ENCODE data around the gene EDN2. TPM values are rescaled to one million over a fixed set of nuclear protein-coding genes. Genes with fewer than 3 reads are reported as not detected.

The EDN2 gene
- total RNA-seq, 1 experiment from 2014 or later: 0.24 TPM

DNA sequence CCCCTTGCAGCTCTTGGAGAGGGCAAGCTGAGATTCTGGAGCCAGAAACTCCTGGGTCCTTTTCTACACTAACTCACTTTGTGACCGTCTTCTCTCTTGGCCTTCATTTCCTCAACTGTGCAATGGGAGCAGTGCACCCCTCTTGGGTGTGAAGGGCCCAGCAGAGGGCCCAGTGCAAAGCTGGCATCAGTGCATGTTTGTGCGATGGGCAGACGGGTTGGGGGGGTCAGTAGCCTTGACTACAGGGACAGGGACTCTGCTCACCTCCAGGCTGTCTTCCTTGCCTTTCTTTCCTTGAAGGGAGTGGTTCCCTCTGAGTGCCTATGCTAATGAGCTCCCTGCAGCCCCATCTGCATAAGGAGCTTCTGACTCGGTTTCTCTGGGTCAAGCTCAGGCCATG lies 51.0 kb downstream of the EDN2 start:
- Histone ChIP-seq H3K23ac (ENCODE audit: insufficient read length, low read depth, low read length) (no peak overlapping the region), H3K27me3 (ENCODE audit: insufficient read depth, low read length) (no peaks in the 10 kb centered on the region), H3K9me3 (ENCODE audit: control insufficient read depth, low read depth, low read length) (no peaks in the 10 kb centered on the region), H3K4me1 (ENCODE audit: insufficient read depth, low read length) (no peaks in the 10 kb centered on the region), H4K20me1 (ENCODE audit: control insufficient read depth, insufficient read depth, insufficient read length) (no peaks in the 10 kb centered on the region), H4K8ac (replicated peaks; ENCODE audit: insufficient read length, low read depth, low read length) (no peak overlapping the region), H2BK20ac (ENCODE audit: low read depth, low read length, poor library complexity, severe bottlenecking) (no peak overlapping the region), H2AK5ac (ENCODE audit: insufficient read length, low read length) (no peak overlapping the region), H3K14ac (ENCODE audit: insufficient read depth, low read length) (no peak overlapping the region), H3K79me2 (ENCODE audit: insufficient read depth, low read length) (no peaks in the 10 kb centered on the region), H2BK15ac (ENCODE audit: low read depth, low read length) (no peak overlapping the region), H3K79me1 (ENCODE audit: insufficient read depth, low read depth, low read length, poor library complexity, severe bottlenecking) (no peaks in the 10 kb centered on the region), H3K56ac (ENCODE audit: insufficient read length, low read depth, low read length) (no peak overlapping the region), H3K4me2 (ENCODE audit: insufficient read depth, insufficient read length, low read length) (no peak overlapping the region), H3K27ac (ENCODE audit: insufficient read length, low read depth, low read length) (no peak overlapping the region), H2AFZ (ENCODE audit: low read length) (no peak overlapping the region), H2BK120ac (ENCODE audit: low read depth, low read length, poor library complexity, severe bottlenecking) (no peak overlapping the region), H3K18ac (ENCODE audit: insufficient read length, low read depth, low read length) (no peak overlapping the region), H4K5ac (ENCODE audit: insufficient read length, low read depth, low read length) (no peak overlapping the region), H2BK12ac (ENCODE audit: insufficient read length, low read depth, low read length) (no peak overlapping the region), H3T11ph (ENCODE audit: low read length) (no peak overlapping the region), H4K91ac (ENCODE audit: insufficient read length, low read depth, low read length) (no peak overlapping the region), H3K9ac (ENCODE audit: extremely low read depth, insufficient read length, low read length) (no peak overlapping the region), H2BK5ac (ENCODE audit: insufficient read length, low read length) (no peak overlapping the region), H3K4ac (ENCODE audit: low read depth, low read length) (no peak overlapping the region), H3K23me2 (ENCODE audit: insufficient read length, low read depth, low read length, poor library complexity, severe bottlenecking) (no peaks in the 10 kb centered on the region)
- TF ChIP-seq, protein P1, sequence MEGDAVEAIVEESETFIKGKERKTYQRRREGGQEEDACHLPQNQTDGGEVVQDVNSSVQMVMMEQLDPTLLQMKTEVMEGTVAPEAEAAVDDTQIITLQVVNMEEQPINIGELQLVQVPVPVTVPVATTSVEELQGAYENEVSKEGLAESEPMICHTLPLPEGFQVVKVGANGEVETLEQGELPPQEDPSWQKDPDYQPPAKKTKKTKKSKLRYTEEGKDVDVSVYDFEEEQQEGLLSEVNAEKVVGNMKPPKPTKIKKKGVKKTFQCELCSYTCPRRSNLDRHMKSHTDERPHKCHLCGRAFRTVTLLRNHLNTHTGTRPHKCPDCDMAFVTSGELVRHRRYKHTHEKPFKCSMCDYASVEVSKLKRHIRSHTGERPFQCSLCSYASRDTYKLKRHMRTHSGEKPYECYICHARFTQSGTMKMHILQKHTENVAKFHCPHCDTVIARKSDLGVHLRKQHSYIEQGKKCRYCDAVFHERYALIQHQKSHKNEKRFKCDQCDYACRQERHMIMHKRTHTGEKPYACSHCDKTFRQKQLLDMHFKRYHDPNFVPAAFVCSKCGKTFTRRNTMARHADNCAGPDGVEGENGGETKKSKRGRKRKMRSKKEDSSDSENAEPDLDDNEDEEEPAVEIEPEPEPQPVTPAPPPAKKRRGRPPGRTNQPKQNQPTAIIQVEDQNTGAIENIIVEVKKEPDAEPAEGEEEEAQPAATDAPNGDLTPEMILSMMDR (conservative IDR thresholded peaks at IDR 0.05): no peak
- no CpG with 5 or more reads among the region's 4 CpGs for WGBS (ENCODE audit: extremely low coverage, insufficient read length, low lambda C conversion rate)
- no peak for DNase-seq
- H3K9me3 Mint-ChIP-seq: no peaks in the 10 kb centered on the region
- H3K27me3 Mint-ChIP-seq (ENCODE audit: low read depth): peaks cover 22% of the 10 kb centered on the region
- no peak overlapping the region; a peak in 1 of 7 replicates for H3K27ac Mint-ChIP-seq
- H3K4me1 Mint-ChIP-seq: peaks cover 30 to 41% of the 10 kb centered on the region in 2 experiments
- no peak overlapping the region for H3K4me3 Mint-ChIP-seq
- no peaks in the 10 kb centered on the region for H3K36me3 Mint-ChIP-seq (ENCODE audit: insufficient read depth in 1 of 3, low read depth in 3 of 3)

Data from H9 (cell line).